ENCODE results near the gene AGPAT3.

The AGPAT3 gene

DNA sequence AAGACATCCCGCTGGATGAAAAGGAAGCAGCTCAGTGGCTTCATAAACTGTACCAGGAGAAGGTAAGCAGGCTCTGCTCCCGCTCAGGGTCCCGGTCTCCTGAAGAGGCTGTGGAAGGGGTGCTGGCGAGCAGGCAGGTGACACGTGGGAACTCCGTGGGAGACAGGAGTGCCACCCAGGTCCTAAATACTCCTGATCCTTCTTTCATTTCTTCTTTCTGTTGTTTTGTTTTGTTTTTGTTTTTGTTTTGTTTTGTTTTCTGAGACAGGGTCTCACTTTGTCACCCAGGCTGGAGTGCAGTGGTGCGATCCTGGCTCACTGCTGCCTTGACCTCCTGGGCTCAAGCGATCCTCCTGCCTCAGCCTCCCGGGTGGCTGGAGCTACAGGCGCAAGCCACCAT is 113.0 kb downstream of the AGPAT3 start:
- DNase-seq (ENCODE audit: low read depth) = no peak

DNA sequence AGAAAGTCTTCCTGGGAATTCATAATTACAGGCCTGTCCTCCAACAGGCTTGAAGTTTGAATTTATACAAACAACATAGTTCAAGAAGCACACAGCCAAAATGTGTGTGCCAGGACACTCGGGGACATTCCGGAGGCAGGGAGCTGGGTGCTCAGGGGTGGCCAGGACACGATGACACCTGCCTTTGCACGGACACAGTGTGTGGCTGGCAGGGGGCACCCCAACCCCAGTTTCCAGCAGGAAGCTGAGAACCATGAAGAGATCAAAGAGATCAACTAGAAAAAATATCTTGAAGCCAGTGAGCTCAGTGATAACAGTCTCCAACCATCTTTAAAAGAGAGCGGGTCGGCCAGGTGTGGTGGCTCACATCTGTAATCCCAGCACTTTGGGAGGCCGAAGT is 114.6 kb downstream of the AGPAT3 start:
- DNase-seq (ENCODE audit: low read depth) = no peak

DNA sequence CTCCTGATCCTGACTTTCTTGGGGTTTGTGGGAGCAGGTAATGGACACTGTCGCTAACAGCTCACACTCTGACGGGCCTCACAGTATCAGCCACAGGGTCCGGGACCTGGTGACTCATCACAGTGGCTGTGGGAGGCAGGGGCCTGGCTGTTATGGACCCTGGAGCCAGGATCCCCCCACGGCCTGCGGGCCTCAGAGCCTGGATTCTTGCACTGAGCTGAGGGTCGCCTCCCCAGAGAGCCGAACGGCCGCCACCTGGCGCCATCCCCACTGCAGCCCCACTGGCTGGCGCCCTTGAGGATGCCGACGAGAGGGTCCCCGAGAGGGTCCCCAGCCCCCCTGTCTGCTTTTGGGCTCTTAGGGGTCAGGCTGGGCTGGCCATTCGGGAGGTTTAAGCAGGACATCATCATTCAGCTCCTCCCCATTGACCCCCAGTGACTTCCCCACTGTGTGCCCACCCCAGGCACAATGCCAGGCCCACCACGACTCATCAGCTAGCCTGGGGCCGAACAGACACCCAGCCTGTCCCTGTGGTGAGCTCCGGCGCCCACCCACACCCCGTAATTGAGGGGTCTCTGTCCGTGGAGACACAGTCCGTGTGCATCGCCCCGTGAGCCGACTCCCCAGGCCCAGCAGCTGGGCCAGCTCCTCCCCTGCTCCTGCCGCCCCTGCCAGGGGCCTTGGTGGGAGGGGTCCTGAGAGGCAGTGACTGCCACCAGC is 116.3 kb downstream of the AGPAT3 start:
- DNase-seq (ENCODE audit: low read depth) = no peak

DNA sequence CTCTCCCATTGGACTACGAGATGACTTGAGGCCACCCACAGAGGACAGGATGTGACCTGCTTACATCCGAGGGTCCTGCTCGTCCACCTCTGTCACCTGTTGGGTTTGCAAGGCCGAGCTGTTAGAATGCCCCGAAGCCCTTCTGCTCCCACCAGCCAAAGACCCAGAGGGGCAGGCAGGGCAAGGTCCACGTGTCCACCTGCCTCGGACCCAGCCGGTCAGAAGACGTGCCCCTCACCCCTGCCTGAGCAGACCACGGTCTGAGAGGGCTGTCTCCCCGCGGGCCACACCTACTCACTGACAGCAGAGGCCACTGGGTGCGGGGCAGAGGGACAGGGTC is 116.8 kb downstream of the AGPAT3 start:
- DNase-seq (ENCODE audit: low read depth) = no peak

DNA sequence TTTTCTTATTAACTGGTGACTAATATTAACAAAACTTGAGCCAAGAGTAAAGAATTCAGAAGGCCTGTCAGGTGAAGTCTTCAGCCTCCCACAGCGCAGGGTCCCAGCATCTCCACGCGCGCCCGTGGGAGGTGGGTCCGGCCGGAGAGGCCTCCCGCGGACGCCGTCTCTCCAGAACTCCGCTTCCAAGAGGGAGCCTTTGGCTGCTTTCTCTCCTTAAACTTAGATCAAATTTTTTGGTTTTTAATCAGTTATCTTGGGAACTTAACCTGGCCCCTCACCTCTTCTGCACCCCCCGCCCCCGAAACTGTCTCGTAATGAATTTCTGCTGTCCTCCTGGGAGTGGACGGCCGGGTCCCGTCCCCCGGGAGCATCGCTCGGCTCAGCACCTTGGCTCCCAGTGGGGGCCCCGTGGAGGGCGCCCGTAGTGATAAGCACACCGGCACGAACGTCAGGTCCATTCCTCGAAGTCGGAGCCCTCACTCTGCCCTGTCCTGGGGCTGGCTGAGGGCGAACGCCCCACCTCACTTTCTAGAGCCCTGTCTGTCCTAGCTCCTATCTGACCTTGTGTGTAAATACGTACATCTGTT is 117.6 kb downstream of the AGPAT3 start:
- DNase-seq (ENCODE audit: low read depth) = no peak

DNA sequence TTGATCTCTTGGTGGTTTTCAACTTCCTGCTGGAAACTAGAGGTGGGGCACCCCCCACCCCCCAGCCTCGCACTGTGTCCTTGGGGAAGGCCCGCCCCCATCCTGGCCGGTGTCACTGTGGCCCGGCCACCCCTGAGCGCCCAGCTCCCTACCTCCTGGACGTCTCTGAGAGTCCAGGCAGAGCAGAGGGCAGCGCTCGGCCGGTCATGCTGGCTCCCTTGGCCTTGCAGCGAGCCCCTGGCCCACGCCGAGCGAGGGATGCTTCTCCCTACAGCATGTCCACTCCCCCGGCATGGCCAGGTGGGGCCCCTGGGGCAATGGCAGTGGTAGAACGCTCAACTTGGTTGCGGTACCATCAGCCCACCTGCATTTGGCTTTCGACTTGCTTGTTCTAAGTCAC is 118.4 kb downstream of the AGPAT3 start:
- DNase-seq (ENCODE audit: low read depth) = no peak

DNA sequence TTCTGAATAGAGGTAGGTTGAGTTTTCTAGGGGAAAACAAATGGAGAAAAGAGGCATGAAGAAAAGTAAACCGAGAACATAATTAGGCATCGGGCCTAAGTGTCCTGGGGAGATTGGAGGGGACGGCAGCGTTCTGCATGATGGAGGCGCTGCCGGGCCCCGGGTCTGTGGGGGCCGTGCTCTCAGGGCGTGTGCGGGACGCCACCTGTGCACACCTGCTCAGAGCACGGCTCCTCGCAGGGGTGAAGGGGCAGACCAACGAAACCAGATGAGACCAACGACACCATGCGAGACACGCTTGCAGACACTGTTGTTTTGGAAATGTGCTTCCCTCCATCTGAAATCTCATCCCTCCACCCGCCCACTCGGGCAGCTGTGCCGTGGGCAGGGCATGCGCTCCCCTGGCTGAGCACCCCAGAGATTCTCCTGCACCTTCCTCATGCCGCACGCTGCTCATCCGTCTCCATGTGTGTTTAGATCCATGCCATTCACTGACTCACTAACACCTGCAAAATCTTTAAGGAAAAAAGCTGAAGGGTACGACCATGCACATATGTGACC is 118.9 kb downstream of the AGPAT3 start:
- no peak for DNase-seq (ENCODE audit: low read depth)

DNA sequence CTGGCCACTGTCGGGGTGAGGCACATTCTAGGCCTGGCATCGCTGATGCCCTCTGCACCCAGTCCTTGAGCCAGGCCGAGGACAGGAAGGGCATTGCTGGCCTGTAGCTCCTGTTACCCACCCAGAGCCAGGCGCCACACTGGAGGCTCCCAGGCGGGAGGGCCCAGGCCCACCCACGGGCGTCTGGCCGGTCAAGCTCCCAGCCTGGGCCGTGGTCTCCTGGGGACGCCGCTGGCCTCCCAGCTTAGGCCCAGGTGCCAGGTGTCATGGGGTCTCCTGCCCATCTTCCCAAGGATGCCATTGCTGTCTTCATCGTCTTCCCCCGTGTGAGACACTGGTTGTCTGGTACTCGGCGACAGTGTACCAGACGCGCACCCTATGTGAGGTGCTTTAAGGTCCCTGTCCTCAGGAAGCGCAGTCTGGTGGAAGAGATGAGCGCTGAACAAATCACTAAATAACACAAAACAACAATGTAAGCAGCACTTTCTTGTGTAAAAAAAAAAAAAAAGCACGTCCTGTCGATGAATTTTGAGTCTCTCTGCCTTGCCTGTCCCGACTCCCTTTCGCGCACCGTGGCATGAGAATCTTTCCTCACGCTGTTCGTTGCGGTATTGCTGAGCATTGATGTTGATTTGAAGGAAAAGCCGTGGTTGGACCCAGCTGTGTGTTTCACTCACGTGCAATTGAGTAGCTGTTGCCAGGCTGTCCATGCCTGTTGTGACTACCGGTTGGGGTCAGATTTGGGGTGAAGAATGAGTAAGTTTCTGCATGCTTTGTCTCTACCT is 120.1 kb downstream of the AGPAT3 start:
- DNase-seq (ENCODE audit: low read depth) = no peak

DNA sequence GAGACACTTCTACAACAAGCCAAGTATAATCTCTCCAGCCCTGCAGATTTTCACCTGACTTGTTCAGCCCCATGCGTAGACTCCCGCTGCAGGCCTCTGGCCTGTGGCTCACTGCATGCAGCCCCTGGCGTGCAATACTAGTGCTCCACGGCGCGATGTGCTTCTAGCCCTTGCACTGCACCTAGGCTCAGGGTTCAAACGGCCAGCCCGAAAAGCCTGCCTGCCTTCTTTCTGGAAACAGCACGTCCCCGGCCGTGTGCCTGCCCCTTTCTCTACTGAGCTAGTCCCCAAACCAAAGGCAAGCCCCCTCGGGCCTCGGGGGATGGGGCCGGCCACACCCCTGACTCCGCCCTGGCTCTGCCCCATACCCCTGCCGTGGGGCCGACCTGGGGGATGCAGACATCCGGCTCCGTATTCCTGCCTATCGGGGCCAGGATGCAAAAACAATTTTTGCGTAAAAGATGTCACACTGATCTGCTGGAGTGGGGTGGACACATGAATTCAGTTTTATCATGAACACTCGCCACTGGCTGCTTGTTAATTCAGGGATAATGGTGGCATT is 120.7 kb downstream of the AGPAT3 start:
- DNase-seq (ENCODE audit: low read depth) = no peak

DNA sequence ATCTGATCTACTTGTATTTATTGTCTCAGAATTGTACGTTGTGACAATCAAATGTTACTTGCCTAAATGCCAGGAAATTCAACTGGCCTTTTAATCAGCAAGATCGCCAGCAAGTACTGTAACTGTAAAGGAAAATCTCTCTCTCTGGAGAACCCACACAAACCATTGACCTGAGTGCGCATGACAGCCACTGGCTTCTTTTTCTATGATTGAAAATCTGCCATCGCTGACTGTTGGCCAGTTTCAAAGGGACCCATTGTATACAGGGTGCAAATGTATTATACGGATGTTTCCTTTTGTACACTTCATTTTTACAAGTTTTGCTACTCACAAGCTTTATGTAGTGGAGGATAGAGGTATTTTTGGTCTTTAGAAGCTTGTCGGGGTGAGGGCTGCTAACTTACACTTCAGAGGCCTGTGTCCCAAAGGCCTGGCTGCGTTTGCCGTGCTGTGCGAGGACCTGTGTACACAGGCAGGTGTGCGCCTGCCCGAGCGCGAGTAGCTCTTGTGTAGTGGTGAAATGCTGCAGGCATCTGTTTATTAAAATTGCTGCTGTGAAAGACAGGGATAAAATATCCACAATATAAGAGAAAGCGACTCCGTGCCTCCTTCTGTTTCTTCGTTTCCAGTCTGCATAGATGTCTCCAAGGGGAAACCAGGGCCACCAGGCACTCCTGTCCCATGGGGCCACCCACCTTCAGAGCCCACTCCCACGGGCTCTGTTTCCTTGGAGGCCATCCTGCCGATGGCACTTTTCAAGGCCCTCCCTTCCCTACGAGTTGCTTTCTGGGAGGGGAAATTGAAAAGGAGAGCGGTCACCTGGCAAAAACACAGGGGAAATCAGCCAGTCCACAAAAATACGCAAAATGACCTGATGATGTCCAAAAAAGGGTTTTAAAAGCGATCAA is 121.8 kb downstream of the AGPAT3 start:
- no peak for DNase-seq (ENCODE audit: low read depth)

DNA sequence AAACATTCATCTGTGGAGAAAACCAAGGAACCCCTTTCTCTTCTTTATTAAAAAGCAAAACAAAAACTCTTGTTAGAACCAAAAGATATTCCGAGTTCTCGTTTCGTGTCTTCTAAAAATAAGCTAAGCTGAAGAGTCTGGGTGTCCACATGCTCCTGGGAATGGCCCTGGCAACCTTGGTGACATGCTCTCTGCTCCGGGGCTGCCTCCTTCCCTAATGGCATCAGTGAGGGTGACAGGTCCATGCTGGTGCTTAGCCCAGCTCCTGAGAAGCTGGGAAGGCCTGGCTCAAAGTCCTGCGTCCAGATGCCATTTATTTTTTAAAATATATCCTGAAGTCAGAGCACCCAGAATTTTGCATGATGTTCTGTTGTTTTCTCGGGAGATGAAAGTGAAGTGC is 122.5 kb downstream of the AGPAT3 start:
- DNase-seq (ENCODE audit: low read depth) = no peak

DNA sequence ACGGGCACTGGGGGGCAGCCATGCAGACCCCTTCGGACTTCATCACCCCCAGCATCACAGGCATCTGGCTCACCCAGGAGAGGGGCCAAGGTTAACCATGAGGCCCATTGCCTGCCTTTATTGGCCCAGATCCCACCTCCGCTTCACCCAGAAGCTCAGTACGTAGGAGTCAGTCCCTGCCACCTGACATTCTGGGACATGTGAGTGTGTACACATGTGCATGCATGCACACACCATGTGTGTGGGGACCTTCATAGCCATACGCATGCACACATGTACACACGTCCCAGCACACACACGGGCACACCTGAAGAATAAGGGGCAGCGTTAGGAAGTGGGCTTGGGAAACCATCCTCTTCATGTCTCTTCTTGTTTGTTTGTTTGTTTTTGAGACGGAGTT is 123.0 kb downstream of the AGPAT3 start:
- DNase-seq (ENCODE audit: low read depth) = no peak

DNA sequence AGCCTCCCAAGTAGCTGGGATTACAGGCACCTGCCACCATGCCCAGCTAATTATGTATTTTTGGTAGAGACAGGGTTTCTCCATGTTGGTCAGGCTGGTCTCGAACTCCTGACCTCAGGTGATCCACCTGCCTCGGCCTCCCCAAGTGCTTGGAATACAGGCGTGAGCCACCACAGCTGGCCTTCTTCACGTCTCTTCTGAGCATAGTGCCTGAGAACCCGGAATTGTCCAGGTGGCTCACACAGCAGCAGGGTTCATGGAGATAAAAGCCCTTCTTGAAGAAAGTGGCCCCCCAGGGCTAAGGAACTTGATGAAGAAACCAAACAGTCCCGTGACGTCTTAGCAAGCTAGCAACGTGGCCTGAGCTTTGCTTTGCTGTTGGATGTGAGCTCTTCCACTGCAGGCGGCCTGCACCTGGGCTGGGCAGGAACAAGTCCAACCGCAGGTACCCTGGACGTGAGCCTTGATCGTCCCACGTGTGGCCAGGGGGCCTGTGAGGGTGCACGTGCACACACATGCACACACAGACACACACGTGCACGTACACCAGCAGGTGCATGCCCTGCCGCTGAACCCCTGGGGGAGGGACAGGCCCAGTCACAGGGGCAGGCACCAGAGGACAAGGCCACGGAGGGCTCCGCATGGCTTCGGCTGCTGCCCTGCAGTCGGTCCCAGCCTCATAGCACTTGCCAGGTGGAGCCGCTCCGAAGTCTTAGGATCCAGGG is 123.6 kb downstream of the AGPAT3 start:
- no peak for DNase-seq (ENCODE audit: low read depth)

DNA sequence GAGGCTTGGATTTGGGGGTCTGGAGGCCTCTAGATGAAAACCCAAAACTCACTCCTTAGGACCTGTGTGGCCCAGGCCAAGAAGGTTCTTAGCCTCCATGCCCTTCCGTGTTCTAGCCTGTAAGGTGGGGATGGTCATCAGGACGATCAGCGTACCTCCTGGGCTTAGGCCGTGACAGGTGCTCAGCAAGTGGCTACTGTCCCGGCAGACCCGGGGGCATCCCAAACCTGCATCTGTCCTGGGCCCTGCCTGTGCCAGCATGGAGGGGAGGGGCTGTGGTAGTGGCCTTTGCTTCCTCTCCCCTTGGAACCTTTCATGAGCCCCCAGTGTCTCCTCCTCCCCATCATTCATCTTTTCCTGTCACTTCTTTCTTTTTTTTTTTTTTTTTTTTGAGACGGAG is 124.4 kb downstream of the AGPAT3 start:
- DNase-seq (ENCODE audit: low read depth) = no peak

DNA sequence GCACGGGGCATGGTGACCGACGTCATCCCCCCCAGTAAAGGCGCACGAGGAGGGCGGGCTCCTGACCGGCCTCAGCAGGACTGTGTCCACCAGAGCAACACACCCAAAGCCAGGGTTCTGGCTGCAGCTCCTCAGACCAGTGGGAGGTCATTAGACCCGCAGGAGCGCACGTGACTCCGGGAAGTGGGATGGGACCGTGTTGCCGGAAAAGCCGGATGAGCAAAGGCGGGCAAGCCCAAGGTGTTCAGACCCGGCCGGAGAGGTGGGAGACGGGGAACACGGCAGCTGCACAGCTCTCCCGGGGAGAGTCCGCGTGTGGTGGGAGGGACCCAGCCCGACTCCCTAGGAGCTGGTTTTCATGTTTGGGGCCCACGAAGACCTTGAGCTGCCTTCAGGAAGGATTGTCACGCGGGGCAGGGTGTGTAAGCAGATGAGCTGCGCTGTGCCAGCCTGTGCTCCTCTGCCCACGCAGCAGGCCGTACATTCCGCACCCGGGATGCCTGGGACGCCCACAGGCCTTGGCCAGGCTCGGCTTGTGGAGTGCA is 126.5 kb downstream of the AGPAT3 start:
- DNase-seq (ENCODE audit: low read depth) = no peak

DNA sequence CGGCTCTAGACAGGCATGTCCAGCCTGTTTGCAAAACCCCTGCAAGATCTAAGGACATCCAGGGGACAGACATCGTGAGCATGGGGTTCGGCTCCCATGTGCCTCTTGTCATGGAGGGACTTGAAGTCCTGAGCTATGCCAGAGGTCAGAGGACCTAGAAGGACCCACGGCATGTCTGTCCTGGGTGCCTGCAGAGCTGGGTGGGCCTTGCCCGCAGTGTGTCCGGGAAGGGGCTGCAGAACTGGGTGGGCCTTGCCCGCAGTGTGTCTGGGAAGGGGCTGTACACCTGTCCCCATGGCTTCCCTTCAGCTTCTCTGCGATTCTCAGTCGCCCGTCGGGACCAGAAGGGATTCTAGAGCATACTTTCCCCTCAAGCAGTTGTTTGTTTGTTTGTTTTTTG is 127.1 kb downstream of the AGPAT3 start:
- no peak for DNase-seq (ENCODE audit: low read depth)

DNA sequence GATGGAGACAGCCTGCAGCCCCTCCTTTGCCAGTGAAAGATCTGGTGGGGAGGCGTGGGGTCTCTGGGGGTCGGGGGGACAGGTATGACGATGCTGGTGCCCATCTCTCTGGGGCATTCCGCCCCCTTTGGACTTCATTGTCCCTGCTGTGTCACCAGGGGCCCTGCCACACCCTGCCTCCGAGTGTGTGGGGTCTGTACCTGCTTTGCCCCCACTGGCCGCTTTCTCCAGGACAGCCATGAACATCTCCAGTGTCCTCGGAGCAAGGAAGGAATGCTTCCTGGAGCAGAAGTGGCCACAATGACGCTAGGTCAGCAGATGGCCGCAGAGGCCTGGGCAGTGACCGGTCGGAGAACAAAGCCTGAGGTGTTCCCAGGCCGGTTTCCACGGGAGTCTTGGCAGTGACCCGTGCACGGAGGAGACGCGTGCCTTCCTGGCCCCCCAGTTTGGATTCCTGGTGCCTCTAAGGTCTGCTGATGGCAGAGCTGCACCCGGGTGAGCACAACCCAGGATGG is 128.5 kb downstream of the AGPAT3 start:
- DNase-seq (ENCODE audit: low read depth) = no peak

DNA sequence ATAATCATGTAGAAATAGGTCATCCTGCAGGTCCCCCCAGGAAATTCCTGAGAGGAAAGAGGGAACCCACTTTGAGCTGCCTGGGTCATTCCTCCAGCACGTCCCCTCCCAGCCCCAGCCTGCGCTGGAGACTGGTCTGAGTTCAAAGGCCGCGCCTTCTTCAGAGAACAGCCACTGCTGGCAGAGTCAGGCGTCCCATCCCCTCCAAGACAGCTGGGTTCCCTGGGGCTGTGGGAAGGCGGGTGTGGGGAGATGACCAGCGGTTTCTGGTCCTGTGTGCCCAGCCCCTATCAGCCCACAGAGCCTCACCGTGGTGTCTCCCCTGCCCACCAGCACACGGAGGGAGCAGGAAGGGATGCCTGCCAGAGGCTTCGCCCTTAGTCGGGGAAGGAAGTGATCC is 129.1 kb downstream of the AGPAT3 start:
- no peak for DNase-seq (ENCODE audit: low read depth)

DNA sequence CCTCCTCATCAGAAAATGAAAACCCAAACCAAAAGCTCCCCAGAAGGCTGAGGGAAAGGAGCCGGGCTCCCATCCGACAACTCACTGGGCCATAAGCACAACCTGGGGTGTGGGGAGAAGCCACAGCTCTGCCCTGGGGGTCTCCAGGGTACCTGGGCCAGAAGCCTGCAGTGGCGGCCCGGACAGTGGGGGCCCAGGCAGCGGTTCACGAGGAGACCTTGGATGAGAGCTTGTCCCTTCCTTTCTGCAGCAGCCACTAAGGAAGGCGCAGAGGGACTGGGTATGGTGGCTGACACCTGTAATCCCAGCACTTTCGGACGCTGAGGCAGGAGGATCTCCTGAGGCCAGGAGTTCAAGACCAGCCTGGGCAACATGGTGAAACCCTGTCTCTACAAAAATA is 129.6 kb downstream of the AGPAT3 start:
- no peak for DNase-seq (ENCODE audit: low read depth)

DNA sequence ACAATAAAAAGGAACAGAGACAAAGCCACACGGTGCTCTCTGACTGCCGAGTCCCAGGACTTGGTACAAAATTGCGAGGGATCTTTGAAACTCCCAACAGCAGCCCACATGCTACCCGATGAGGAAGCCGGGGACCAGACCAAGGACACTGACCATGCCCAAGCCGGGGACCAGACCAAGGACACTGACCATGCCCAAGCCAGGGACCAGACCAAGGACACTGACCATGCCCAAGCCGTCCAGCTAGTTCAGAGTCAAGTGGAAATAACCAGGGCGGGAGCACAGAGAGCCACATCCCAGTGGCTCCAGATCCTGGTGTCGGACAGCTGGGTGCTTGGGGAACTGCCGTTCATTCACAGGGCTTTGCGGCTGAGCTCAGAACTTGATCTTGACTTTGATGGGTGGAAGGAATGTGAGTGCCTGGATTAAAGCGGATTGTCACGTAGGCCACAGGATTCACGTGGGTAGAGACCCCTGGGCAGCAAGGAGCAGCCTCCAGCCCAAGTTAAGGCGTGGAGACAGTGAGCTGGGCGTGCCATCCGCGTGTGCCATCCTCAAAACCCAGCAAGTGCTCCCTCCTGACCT is 130.6 kb downstream of the AGPAT3 start:
- DNase-seq (ENCODE audit: low read depth) = no peak
